HG02642 (cell line): Measurements from ENCODE around the gene RMRP.
"Not testable (repeated sequence)": the region's sequence is repeated elsewhere in the genome, so short reads cannot be mapped to it uniquely, and the experiment has no call there.

Experiments
- ATAC-seq: cut with Tn5 transposase; IDR thresholded peaks from one replicate; pipeline ENCODE4 v1.9.1; 2021; ENCODE audit warnings: mild to moderate bottlenecking; ENCODE audit not compliant: unreplicated experiment, poor library complexity

Gene RMRP

GRCh38 chr9:35618325-35618727, 39.5 kb downstream of the RMRP start, which contains the start of gene CD72:
Gene CD72, minus strand, starts transcription at chr9:35618413. Its CDS starts 110 bp downstream, at chr9:35618303.
- ATAC-seq: no peak

- ATAC-seq: no peak
Observed at GRCh38 chr9:35617548-35617947, 40.3 kb downstream of the RMRP start.

GRCh38 chr9:35616681-35617459, 40.9 kb downstream of the RMRP start:
- peak; percentile 37 for ATAC-seq

- no peak for ATAC-seq
Observed at GRCh38 chr9:35615981-35616680, 41.7 kb downstream of the RMRP start.

- no peak for ATAC-seq
Observed at GRCh38 chr9:35612843-35613242, 45.0 kb downstream of the RMRP start.

- ATAC-seq: not testable (repeated sequence)
Observed at GRCh38 chr9:35612066-35612465, 45.8 kb downstream of the RMRP start.

- peak; percentile 52 for ATAC-seq
Observed at GRCh38 chr9:35611230-35611797, 46.5 kb downstream of the RMRP start.

- no peak for ATAC-seq
Observed at GRCh38 chr9:35609820-35610163, 48.0 kb downstream of the RMRP start.

GRCh38 chr9:35609001-35609819, 48.6 kb downstream of the RMRP start:
- ATAC-seq: no peak

- no peak for ATAC-seq
Observed at GRCh38 chr9:35608221-35608620, 49.6 kb downstream of the RMRP start.
